HG02973 (cell line): ENCODE results near the gene ARHGAP30.
"Not testable (repeated sequence)": the region's sequence is repeated elsewhere in the genome, so short reads cannot be mapped to it uniquely, and the experiment has no call there.

ENCODE experiments used
- ATAC-seq: cut with Tn5 transposase; IDR thresholded peaks from one replicate; pipeline ENCODE4 v1.9.1; 2021; ENCODE audit warnings: moderate library complexity; ENCODE audit not compliant: unreplicated experiment

ARHGAP30 gene

DNA sequence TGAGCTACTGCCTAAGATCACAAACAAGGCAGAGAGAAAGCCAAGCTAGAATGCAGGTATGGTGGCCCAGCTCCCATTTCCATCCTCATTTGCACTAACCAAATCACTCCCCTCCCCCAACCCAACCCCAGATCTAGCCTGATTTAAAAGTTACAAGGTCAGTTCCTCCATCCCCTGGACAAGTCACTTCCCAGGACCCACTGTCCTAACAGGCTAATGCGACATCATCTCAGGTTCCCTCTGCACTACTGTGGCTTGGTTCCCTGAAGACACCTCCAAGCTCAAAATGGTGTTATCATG lies 51.1 kb downstream of the ARHGAP30 start:
- no peak for ATAC-seq

DNA sequence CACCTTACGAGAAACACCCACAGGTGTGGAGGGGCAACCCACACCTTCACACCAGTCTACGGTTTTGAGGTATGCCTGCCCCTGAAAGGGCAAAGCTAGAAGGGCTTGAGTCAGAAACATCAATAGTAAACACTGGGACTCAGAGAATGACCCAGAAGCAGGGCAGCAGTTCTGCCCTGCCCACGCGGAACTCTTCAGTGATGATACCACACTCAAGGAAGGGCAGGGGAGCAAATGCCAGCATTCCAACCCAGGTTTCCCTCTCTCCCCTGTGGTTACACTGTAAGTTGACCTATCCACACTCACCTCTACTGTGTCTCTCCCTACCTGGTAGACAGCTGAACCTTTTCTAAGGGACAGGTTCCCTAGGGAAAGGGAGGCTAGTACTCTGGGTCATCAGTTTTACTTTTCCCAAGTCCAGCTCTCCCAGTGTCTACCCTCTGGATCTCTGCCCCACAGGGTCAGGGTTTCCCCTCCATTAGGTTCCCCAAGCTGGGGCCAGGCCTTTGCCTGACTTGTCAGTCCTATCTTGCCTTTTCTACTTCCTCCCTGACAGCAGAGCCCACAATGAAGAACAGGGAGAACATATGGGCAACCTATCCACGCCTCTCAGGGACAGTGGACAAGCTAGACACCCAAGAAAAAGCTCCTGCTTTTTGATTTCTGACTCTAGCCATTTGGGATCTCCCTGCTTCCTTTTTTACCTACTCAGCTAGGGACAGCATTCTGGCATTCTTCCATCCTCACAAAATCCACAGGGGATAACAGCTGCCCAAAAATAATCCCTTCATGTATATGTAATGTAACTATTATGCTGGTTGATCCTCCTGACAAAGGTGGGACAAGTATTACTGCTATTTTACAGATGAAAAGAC lies 51.7 kb downstream of the ARHGAP30 start:
- no peak for ATAC-seq

DNA sequence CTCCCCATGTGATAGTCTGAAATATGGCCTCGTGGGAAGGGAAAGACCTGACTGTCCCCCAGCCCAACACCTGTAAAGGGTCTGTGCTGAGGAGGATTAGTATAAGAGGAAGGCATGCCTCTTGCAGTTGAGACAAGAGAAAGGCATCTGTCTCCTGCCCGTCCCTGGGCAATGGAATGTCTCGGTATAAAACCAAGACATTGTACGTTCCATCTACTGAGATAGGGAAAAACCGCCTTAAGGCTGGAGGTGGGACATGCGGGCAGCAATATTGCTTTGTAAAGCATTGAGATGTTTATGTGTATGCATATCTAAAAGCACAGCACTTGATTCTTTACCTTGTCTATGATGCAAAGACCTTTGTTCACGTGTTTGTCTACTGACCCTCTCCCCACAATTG lies 52.5 kb downstream of the ARHGAP30 start:
- not testable (repeated sequence) for ATAC-seq

DNA sequence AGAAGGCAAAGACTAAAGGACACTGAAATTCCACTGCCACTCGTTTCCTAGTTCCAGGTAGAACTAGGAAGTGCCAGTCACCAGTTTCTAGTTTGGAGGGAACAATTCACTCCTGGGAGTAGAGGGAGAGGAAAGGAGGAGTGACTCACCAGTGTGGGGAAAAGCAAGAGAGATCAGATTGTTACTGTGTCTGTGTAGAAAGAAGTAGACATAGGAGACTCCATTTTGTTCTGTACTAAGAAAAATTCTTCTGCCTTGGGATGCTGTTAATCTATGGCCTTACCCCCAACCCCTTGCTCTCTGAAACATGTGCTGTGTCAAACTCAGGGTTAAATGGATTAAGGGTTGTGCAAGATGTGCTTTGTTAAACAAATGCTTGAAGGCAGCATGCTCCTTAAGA lies 53.0 kb downstream of the ARHGAP30 start:
- ATAC-seq = not testable (repeated sequence)

DNA sequence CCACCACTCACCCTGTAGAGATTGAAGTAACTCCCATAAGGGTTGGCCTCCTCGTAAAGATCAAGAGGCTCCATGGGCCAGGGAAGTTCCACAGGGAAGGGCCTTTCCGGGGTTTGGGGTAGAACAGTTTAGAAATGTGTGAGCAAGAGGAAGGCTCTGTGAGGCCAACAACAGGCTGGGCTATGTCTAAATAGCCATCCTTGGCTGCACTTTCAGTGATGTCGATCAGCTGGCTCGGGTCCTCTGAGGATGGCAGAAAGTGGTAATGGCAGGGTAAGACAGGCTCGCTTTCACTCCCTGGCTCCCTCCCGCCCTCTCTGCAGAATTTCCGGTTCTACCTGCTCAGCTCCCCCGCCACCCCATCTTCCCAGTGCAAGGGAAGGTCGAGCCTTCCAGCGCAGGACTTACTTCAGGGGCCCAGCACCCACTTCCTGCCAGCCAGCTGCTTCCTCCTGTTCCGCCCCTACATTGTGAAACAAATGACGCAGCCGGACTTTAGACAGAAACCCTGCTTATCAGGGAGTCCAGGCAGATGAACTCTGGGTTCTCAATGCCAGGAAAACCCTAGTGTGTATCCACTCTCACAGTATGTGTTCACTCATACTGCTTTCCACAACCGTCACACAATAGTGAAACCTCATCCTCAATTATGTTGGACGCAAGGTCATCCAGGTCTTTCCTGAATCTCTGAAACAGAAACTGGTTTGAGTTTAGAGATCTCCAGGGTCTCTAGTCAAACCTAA lies 56.0 kb downstream of the ARHGAP30 start:
- ATAC-seq = peak; percentile 84

DNA sequence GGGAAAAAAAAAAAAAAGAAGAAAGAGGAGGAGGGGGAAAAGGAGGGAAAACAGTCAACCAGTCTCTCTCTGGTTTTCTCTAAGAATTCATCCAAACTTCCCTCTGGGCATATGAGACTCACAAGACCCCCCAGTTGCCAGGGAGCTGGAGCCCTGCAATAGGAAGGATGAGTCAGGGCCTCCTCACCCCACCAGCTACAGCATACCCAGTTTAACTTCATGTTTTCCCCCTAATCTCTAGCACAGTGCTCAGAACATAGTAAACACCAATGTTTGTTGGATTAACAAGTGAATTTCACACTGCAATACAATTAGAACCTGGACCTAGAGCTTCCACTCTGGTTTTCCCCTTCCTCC lies 56.6 kb downstream of the ARHGAP30 start:
- no peak for ATAC-seq

DNA sequence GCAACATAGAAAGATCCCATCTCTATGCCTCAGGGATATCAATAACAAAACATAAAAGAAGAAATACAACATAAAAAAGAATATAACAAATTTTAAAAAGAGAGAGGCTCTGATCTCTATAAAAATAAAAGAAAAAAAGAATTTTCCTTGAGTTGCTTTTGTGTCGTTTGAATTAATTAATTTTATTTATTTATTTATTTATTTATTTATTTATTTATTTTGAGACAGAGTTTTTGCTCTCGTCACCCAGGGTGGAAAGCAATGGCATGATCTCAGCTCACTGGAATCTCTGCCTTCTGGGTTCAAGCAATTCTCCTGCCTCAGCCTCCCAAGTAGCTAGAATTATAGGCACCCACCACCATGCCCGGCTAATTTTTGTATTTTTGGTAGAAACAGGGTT lies 57.3 kb downstream of the ARHGAP30 start:
- ATAC-seq = no peak

DNA sequence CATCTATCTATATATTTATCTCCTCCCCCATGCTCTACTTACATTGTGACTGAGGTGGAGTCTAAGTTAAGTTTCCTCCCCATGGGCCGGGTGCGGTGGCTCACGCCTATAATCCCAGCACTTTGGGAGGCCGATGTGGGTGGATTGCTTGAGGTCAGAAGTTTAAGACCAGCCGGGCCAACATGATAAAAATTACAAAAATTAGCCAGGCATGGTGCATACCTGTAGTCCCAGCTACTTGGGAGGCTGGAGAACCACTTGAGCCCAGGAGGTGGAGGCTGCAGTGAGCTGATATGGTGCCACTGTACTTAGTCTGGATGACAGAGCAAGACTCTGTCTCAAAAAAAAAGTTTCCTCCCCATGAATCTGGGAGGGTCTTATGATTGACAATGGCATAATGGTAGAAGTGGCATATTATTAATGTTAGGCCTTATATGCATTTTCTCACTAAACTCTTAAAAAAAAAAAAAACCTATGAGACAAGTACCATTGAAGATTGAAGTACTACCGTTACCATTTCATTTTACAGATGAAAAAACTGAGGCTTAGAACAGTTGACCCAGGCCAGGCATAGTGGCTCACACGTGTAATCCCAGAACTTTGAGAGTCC lies 60.0 kb downstream of the ARHGAP30 start:
- ATAC-seq = no peak

DNA sequence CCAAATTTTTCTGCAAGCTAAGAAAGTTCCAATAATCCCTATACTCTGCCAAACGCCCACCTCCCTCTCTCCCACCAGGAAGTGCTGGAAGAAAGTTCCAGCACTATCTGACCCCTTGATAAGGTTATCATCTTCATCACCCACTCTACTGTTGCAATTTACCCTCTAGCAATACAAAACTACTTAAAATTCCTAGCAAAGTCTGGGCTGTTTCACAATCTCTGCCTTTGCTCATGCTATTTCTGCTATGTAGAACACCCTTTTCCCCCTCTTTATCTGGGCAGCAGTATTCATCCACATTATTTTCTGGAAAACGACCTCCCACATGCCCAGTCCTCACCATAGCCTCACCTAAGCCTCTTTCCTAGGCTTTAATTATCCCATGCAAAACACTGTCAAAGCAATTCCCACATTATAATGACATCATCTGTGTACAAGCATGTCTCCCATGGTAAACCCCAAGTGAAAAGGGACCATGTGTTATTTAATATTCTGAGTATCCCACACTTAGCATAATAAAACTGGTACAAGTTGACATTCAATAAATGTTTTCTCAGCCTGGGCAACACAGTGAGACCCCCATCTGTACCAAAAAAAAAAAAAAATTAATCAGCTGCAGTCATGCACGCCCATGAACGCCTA lies 60.7 kb downstream of the ARHGAP30 start:
- ATAC-seq = no peak

DNA sequence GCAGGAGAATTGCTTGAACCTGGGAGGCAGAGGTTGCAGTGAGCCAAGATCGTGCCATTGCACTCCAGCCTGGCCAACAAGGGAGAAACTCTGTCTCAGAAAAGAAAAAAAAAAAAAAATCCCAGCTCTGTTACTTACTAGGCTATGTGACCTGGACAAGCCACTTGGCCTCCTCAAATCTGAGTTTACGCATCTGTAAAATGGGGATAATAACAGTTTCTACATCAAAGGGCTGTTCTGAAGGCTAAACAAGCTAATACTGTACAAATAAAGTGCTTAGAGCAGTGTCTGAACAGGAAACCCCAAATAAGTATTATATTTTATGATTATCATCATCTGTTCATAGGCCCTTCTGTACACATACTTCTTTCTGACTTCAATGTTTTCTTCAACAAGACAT lies 62.3 kb downstream of the ARHGAP30 start:
- no peak for ATAC-seq

DNA sequence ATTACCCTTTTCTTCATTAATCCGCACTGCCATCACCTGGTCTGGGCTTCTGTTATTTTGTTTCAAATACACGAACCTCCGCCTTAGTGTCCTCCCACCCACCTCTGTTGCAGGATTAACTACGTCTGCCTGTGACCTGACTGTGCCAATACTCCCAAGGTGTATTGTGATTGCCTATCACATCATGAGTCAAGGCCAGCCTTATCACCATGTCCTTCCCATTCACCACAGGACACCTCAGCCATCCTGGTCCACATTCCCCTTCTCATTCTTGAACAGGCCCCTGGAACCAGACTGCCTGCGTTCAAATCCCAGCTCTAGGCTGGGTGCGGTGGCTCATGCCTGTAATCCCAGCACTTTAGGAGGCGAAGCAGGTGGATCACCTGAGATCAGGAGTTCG lies 63.1 kb downstream of the ARHGAP30 start:
- no peak for ATAC-seq

DNA sequence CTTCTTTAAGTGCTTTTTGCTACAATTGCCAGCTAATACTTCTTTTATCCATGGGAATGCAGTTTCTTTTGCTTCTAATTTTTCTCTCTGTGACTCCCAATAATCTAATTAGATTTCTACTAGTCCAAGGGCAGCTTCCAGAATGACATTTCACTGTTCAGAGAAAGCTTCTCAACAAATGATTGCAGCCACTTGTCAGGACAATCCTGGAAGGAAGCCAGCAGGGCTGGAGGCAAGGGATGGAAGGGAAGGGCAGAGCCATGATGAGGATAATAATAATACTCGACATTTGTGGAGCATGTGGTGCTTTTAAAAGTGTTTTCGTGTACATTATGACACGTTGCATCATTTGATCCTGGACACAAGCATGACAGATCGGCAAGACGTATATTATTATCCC lies 68.2 kb downstream of the ARHGAP30 start:
- ATAC-seq = no peak

DNA sequence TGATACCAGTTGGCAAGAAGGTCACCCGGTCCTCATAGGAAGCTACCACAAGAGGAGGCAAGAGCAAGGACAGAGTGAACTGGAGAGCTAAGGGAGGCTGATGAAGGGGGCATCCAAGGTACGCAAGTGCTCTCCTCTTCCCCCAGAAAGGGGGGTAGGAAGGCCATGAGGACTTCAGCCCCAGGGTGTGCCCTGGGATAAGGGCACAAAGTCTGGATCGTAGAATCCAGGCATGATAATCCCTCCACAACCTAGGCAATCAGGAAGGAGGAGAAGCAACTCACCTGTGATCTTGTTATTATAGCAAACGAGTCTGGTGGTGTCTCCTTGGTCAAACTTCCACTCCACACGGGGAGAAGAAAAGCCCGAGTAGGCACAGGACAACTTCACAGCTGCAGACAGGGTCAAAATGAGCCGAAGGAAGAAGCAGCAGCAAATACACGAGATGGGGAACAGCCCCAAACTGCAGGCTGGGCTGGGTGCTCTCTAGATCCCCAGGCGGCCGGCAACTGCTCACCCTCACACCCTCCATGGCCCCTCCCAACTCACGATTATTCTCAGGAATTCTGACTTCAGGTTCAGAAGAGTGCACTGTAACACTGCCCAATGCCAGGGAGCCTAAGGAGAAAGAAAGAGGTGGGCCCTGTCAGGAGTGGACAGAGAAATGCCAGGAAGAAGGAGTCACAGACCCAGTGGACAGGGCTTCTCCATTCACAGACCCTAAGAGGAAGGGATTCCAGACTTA lies 68.8 kb downstream of the ARHGAP30 start:
- no peak for ATAC-seq

DNA sequence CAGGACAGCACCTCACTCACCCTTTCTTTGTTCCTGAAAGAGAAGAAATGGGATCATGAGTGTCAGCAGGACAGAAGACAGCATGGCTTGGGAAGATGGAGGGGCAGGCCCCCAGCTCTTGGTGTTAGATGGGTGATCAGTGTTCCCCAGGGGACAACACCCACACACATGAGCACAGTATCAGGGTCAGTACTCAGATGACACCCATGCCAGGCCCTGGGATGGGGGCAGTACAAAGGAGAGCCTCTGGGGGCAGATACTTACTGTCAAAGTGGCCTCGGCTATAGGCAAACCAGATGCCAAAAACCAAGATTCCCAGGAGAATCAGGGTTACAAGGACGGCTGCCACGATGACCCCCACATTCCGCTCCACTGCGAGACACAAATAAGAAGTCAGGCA lies 70.3 kb downstream of the ARHGAP30 start:
- no peak for ATAC-seq

DNA sequence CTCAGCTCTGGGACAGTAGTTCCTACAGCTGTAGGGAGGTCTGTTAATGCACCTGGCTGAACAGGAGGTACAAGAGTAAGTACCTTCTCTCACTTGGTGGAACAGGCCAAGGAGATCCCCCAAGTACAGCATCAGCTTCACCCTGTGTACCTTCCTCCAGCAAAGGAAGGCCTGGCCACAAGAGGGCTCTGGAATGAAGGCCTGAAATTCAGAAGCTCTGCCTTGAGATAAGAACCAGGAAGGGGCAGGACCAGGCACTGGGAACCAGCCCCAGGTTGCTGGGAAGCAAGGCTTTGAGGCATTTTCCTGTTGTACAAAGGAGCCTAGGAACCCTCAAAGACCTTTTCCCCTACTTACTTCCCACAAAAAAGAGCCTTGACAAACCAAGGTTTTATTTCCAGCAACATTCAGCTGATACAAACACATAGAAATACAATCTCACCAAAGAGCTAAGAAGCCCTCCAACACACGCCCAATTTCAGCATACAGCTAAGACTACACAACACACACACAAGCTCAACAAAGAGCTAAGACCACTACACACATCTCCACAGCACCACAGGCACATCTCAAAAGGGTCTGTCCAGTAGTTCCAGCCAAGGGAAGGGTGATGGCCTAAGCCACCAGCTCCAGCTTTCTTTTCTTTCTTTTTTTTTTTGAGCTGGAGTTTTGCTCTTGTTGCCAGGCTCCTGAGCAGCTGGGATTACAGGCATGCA lies 72.2 kb downstream of the ARHGAP30 start:
- ATAC-seq = no peak
